GM20000 (cell line): ENCODE measurements around the gene DCBLD1.

Source experiments
- DNase-seq: peaks from one replicate; pipeline ENCODE4 v3.0.0; 2012; ENCODE audit warnings: low spot score
- TF ChIP-seq, protein P1 (sequence below): IDR thresholded peaks from 2 replicates; pipeline ENCODE4 v1.5.1; 2012; ENCODE audit warnings: mild to moderate bottlenecking, control low read depth; ENCODE audit errors: extremely low read depth, missing control alignments

Gene DCBLD1

GRCh38 chr6:117559299-117559698 lies 76.8 kb downstream of the DCBLD1 start:
- TF ChIP-seq, protein P1, sequence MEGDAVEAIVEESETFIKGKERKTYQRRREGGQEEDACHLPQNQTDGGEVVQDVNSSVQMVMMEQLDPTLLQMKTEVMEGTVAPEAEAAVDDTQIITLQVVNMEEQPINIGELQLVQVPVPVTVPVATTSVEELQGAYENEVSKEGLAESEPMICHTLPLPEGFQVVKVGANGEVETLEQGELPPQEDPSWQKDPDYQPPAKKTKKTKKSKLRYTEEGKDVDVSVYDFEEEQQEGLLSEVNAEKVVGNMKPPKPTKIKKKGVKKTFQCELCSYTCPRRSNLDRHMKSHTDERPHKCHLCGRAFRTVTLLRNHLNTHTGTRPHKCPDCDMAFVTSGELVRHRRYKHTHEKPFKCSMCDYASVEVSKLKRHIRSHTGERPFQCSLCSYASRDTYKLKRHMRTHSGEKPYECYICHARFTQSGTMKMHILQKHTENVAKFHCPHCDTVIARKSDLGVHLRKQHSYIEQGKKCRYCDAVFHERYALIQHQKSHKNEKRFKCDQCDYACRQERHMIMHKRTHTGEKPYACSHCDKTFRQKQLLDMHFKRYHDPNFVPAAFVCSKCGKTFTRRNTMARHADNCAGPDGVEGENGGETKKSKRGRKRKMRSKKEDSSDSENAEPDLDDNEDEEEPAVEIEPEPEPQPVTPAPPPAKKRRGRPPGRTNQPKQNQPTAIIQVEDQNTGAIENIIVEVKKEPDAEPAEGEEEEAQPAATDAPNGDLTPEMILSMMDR: no peak
- no peak for DNase-seq

- TF ChIP-seq, protein P1: no peak
Observed at GRCh38 chr6:117561128-117561527, 78.7 kb downstream of the DCBLD1 start.

GRCh38 chr6:117564681-117565080 lies 82.2 kb downstream of the DCBLD1 start:
- no peak for DNase-seq
- TF ChIP-seq, protein P1: no peak

More at GRCh38 chr6:117561128-117561527, 78.7 kb downstream of the DCBLD1 start:
- DNase-seq: no peak

GRCh38 chr6:117568247-117568646 lies 85.8 kb downstream of the DCBLD1 start:
- DNase-seq: no peak
- TF ChIP-seq, protein P1: no peak

- no peak for DNase-seq
- TF ChIP-seq, protein P1: no peak
Observed at GRCh38 chr6:117568831-117569410, 86.4 kb downstream of the DCBLD1 start.

DNA sequence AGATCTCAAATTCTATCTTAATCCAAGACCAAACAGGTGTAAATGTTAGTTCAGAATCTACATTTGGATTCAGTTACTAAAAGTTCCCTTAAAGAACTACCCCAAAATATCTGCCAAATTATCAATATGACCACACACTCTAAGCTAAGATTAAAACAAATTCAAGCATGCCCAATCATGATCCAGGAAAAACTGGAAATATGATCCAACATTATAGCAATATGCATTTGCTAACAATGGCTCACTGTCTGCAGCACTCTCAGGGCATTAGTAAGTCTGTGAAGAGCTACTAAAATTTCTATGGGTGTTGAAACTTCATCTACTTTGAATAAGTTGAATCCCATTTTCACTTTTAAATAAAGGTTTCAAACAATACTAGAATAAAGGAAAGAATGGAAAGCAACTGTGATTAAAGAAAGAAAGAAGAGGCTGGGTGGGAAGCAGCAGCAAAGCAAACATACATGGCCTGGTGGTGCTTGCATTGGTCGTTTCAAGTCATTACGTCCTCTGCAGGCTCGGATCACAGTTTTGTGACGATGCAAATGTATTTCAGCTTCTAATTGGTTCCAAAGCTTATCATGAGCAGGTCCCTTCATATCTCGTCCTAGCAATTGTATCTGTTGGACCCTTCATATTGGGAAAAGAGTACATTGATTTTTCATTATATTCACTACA lies 90.7 kb downstream of the DCBLD1 start:
- TF ChIP-seq, protein P1: no peak
- no peak for DNase-seq

DNA sequence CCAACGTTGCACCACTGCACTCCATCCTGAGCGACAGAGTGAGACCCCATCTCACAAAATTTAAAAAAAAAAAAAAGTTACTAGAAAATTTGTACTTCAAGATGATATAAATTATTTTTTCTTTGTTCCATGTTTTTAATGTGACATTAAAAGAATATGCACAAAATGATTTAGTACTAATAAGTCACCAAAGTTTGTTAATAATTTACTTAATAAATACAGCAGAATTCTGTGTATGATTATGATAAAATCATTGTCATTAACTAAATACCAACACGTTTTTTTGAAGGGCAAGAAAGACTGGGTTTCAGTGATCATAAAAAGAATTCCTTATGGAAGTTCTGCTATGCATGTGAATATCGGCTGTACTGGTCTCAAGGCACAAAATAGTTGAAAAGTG lies 91.7 kb downstream of the DCBLD1 start:
- no peak for DNase-seq
- TF ChIP-seq, protein P1: no peak
